Fibroblast of skin of scalp (primary cell): ENCODE measurements around the gene PCGF1.

Source experiments
- DNase-seq: peaks from one replicate; pipeline ENCODE4 v3.0.0-alpha.2; 2013

PCGF1 gene

GRCh38 chr2:74536166-74536950, 28.9 kb upstream of the PCGF1 start:
- no peak for DNase-seq

- DNase-seq: no peak
Measured at GRCh38 chr2:74535440-74535965, 28.0 kb upstream of the PCGF1 start.

GRCh38 chr2:74534411-74534810, 26.9 kb upstream of the PCGF1 start:
- DNase-seq: no peak

- no peak for DNase-seq
Measured at GRCh38 chr2:74533464-74533863, 26.0 kb upstream of the PCGF1 start.

- peak; percentile 64 for DNase-seq
Measured at GRCh38 chr2:74532222-74532621, 24.7 kb upstream of the PCGF1 start.

GRCh38 chr2:74531666-74532065, 24.2 kb upstream of the PCGF1 start:
- DNase-seq: no peak

GRCh38 chr2:74530239-74531187, 23.0 kb upstream of the PCGF1 start:
- DNase-seq: no peak

- DNase-seq: peak; percentile 100
Measured at GRCh38 chr2:74529357-74530238, 22.1 kb upstream of the PCGF1 start, which contains the start of the genes AUP1 and HTRA2. AUP1 (minus strand) TSS chr2:74529706; CDS start chr2:74529629, 77 bp downstream. HTRA2 (plus strand) TSS chr2:74529933; CDS start chr2:74530007, 74 bp downstream.

- DNase-seq: no peak
Measured at GRCh38 chr2:74528600-74529356, 21.3 kb upstream of the PCGF1 start.

- no peak for DNase-seq
Measured at GRCh38 chr2:74527741-74528140, 20.2 kb upstream of the PCGF1 start.

GRCh38 chr2:74526649-74527230, 19.2 kb upstream of the PCGF1 start:
- DNase-seq: no peak

- peak; percentile 48 for DNase-seq
Measured at GRCh38 chr2:74525717-74526648, 18.5 kb upstream of the PCGF1 start, which contains the start of gene DQX1. DQX1 (minus strand) TSS chr2:74526231; CDS start chr2:74525729, 502 bp downstream.

GRCh38 chr2:74524955-74525716, 17.6 kb upstream of the PCGF1 start:
- no peak for DNase-seq

GRCh38 chr2:74524005-74524404, 16.5 kb upstream of the PCGF1 start:
- no peak for DNase-seq

- no peak for DNase-seq
Measured at GRCh38 chr2:74522516-74522915, 15.0 kb upstream of the PCGF1 start.

GRCh38 chr2:74516650-74517049, 9.2 kb upstream of the PCGF1 start:
- DNase-seq: no peak

GRCh38 chr2:74515981-74516633, 8.6 kb upstream of the PCGF1 start:
- DNase-seq: peak; percentile 60
